PC-9 (cell line): ENCODE results near the gene FCHSD1. TPM values are rescaled to one million over a fixed set of nuclear protein-coding genes. Genes with fewer than 3 reads are reported as not detected.

ENCODE experiments used
- BruUV-seq: library from RNA; stranded (reverse); fragments of 400-500 nt; replicated peaks from 2 replicates; lab custom pipeline; 2021; lab: Mats Ljungman, UMichigan
- CTCF ChIA-PET: fragments of 300-600 bp; sonication (Branson Sonifier 250); formaldehyde crosslinking; loops from one replicate; lab custom pipeline; 2022; ENCODE audit warnings: antibody characterized with exemption; lab: Charles Lee
- POLR2A ChIA-PET: fragments of 300-600 bp; sonication (Branson Sonifier 250); formaldehyde crosslinking; loops from one replicate; lab custom pipeline; 2022; ENCODE audit warnings: antibody characterized with exemption; ENCODE audit not compliant: unreplicated experiment; lab: Charles Lee
- DNase-seq, 2 experiments: peaks; one replicate each; pipeline versions ENCODE4 v3.0.0 to v3.0.0-alpha.2; 2015 to 2022; ENCODE audit warnings: mixed read lengths in 1 of 2
- H2AFZ ChIP-seq: fragments of 200-600 bp; sonication (generic); 2 replicates; pipeline ENCODE4 v1.8.1; 2017; ENCODE audit warnings: antibody characterized with exemption
- H3F3A ChIP-seq: fragments of 200-600 bp; sonication (generic); 2 replicates; pipeline ENCODE4 v1.8.1; 2017; ENCODE audit warnings: antibody characterized with exemption, mild to moderate bottlenecking, low read depth; ENCODE audit not compliant: insufficient read depth
- H3K27ac ChIP-seq: fragments of 200-600 bp; sonication (generic); 2 replicates; pipeline ENCODE4 v1.6.1; 2016; ENCODE audit warnings: mixed run types
- H3K27me3 ChIP-seq: fragments of 200-600 bp; sonication (generic); 2 replicates; pipeline ENCODE4 v1.6.1; 2016; ENCODE audit warnings: low read depth, mixed run types; ENCODE audit not compliant: insufficient read depth
- H3K36me3 ChIP-seq: fragments of 200-600 bp; sonication (generic); 2 replicates; pipeline ENCODE4 v1.6.1; 2016; ENCODE audit warnings: low read depth, mixed run types
- H3K4me1 ChIP-seq: fragments of 200-600 bp; sonication (generic); replicated peaks from 2 replicates; pipeline ENCODE4 v1.6.1; 2016; ENCODE audit warnings: mixed run types; ENCODE audit not compliant: insufficient read depth
- H3K4me2 ChIP-seq: fragments of 200-600 bp; sonication (generic); 2 replicates; pipeline ENCODE4 v1.6.1; 2017; ENCODE audit warnings: mixed run types
- H3K4me3 ChIP-seq: fragments of 200-600 bp; sonication (generic); 2 replicates; pipeline ENCODE4 v1.6.1; 2016; ENCODE audit warnings: mixed run types
- H3K79me2 ChIP-seq: fragments of 200-600 bp; sonication (generic); 2 replicates; pipeline ENCODE4 v1.6.1; 2017; ENCODE audit warnings: low read depth, mixed run types
- H3K9me2 ChIP-seq: fragments of 200-600 bp; sonication (generic); 2 replicates; pipeline ENCODE4 v1.8.1; 2017; ENCODE audit warnings: mild to moderate bottlenecking; ENCODE audit not compliant: insufficient read depth
- H3K9me3 ChIP-seq: fragments of 200-600 bp; sonication (generic); 2 replicates; pipeline ENCODE4 v1.8.1; 2016; ENCODE audit warnings: low read depth; ENCODE audit not compliant: insufficient read depth
- H4K20me1 ChIP-seq: fragments of 200-600 bp; sonication (generic); 2 replicates; pipeline ENCODE4 v1.8.1; 2017; ENCODE audit not compliant: insufficient read depth
- CTCF ChIP-seq: fragments of 200-600 bp; sonication (generic); conservative IDR thresholded peaks from 2 replicates; pipeline ENCODE4 v1.6.1; 2017; ENCODE audit warnings: mixed run types, antibody characterized with exemption, mild to moderate bottlenecking, moderate library complexity
- EZH2 ChIP-seq: fragments of 200-600 bp; sonication (generic); IDR thresholded peaks from 2 replicates; pipeline ENCODE4 v1.8.0; 2017; ENCODE audit warnings: antibody characterized with exemption, low read depth
- intact Hi-C: fragments of 100-400 bp; cut with micrococcal nuclease; formaldehyde crosslinking; loops from one replicate; pipeline ENCODE4 v1.10.0; 2022; ENCODE audit not compliant: unreplicated experiment
- total RNA-seq: library from RNA; stranded (reverse); gene quantifications from 2 replicates; pipeline ENCODE4 v1.2.3, GENCODE V29; 2021

The FCHSD1 gene
- total RNA-seq, 1 experiment from 2014 or later = 36.4 TPM

DNA sequence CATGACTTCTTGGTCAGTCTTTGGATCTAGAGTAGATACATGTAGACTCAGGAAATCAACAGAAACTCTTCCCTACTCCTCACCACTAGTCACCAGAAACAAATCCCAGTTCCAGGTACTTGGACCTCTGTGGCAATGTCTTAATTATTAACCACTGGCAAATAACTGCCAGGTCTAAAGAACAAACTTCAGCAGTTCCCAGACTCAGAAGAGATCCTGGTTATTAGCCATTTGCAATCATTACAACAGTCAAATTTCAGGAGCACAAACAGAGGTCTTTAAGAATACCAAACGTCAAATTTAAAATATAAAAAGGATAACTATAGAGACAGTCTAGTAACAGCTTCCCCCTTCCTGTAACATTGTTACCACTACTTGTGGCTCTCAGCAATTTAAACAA lies 42.7 kb downstream of the FCHSD1 start:
- POLR2A ChIA-PET = no interaction called here
- no peak for DNase-seq
- no peak overlapping the region for H2AFZ ChIP-seq
- TF ChIP-seq EZH2 = no peak
- no peak for TF ChIP-seq CTCF
- H3K27me3 ChIP-seq = no peaks in the 10 kb centered on the region
- H3K9me3 ChIP-seq = no peaks in the 10 kb centered on the region
- no peaks in the 10 kb centered on the region for H3K9me2 ChIP-seq
- peaks cover 32% of the 10 kb centered on the region for H3F3A ChIP-seq
- H3K36me3 ChIP-seq = peaks cover 3% of the 10 kb centered on the region; the same call in 1 of the 2 replicates
- intact Hi-C loops = no loop called here
- H3K4me2 ChIP-seq = no peak overlapping the region
- no TSS peak for BruUV-seq
- H3K27ac ChIP-seq = 0 out of 2 replicates have a peak overlapping the region, but pooled peaks have one; percentile 17
- H3K4me3 ChIP-seq = no peak overlapping the region
- CTCF ChIA-PET = no interaction called here
- peaks cover 48% of the 10 kb centered on the region for H4K20me1 ChIP-seq
- H3K4me1 ChIP-seq = peaks cover 19% of the 10 kb centered on the region
- peaks cover 89% of the 10 kb centered on the region for H3K79me2 ChIP-seq

- Histone ChIP-seq H3K27ac (0 out of 2 replicates have a peak overlapping the region, but pooled peaks have one; percentile 17), H3F3A (peaks cover 33% of the 10 kb centered on the region), H2AFZ (no peak overlapping the region), H3K36me3 (no peaks in the 10 kb centered on the region), H3K4me1 (peaks cover 24% of the 10 kb centered on the region), H3K9me2 (no peaks in the 10 kb centered on the region), H3K4me2 (no peak overlapping the region), H3K9me3 (no peaks in the 10 kb centered on the region), H3K27me3 (no peaks in the 10 kb centered on the region), H3K4me3 (no peak overlapping the region), H3K79me2 (peaks cover 89% of the 10 kb centered on the region), H4K20me1 (peaks cover 47% of the 10 kb centered on the region)
- no TSS peak for BruUV-seq
- intact Hi-C loops = no loop called here
- TF ChIP-seq CTCF (no peak), EZH2 (no peak)
- ChIA-PET POLR2A (no interaction called here), CTCF (interaction anchor here (0.5 to 0.6 kb wide), 2 partner anchors 38 to 1439 kb away, joined by 3 to 11 read pairs; no protein-coding TSS in a partner anchor)
- no peak for DNase-seq
These were observed 43.2 kb downstream of the FCHSD1 start for GRCh38 chr5:141608046-141608445.

DNA sequence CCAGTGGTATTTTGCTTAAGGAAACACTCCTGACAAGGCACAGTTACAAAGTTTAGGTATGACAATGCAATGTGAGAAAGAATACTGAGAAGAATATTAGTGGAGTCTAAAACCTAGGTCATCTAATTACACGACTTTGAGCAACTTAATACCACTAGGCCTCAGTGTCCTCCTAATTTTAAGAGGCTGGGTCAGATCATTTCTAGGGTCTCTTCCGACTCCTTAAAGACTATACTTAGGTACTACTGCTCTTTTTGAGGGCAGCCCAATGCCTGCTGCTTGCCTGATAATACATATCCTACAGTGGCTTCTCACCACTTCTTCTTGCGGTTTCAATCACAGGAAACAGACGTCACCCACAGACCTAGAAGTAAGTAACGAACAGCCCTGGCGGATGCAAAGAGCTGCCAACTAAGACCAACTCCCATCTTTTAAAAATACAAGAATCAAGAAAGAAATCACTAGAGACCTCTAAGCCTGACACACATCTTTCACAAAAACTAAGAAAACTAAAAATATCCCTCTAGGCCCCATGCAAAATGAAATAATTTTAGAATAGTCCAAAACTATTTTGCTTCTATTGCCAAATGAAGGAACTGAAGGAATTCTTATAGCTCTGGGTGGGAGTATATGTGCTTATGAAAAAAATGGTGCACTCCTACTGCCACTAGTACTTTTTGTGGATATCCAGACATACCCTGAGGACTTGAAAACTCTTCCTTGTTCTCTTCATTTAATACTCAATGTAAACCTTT lies 45.5 kb downstream of the FCHSD1 start:
- no peak for DNase-seq
- ChIA-PET POLR2A (no interaction called here), CTCF (no interaction called here)
- Histone ChIP-seq H3K27me3 (no peaks in the 10 kb centered on the region), H3K4me3 (no peak overlapping the region), H3K27ac (peak overlapping the region; percentile 70), H3K36me3 (no peaks in the 10 kb centered on the region), H3F3A (peaks cover 33% of the 10 kb centered on the region), H3K4me2 (no peak overlapping the region), H3K4me1 (peaks cover 24% of the 10 kb centered on the region), H3K79me2 (peaks cover 89% of the 10 kb centered on the region), H3K9me2 (no peaks in the 10 kb centered on the region), H2AFZ (no peak overlapping the region), H3K9me3 (no peaks in the 10 kb centered on the region), H4K20me1 (peaks cover 47% of the 10 kb centered on the region)
- no peak for TF ChIP-seq EZH2
- TF ChIP-seq CTCF = no peak
- no TSS peak for BruUV-seq
- intact Hi-C loops = no loop called here
